NCI-H1048 (cell line): ENCODE results near the gene PLEKHA1.

ENCODE experiments used
- DNase-seq: peaks from one replicate; lab custom pipeline; 2025; lab: John Stamatoyannopoulos, UW

The PLEKHA1 gene

GRCh38 chr10:122347170-122347841 lies 27.2 kb upstream of the PLEKHA1 start:
- no peak for DNase-seq

GRCh38 chr10:122348512-122348911 lies 26.0 kb upstream of the PLEKHA1 start:
- no peak for DNase-seq

DNA sequence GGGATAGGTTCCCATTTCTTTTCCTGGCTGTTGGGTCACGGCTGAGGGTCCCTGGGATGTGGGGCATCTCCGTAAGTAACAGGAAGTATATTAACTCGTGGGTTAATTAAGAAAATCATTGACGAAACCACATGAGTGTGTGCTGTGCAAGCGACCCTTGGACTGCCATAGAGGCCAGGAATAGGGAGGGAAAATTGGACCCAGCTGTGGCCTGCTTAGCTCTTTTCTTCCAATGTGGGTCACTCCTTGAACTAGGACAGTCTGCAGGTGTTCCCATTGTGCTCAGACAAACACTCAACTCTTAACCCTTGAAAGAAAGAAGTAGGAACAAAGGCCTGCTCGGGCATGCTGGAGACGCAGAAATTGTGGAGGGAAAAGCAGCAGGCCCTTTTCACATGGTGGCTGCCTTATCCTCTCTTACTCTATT lies 25.6 kb upstream of the PLEKHA1 start:
- DNase-seq: no peak

GRCh38 chr10:122349758-122350369 lies 24.6 kb upstream of the PLEKHA1 start:
- DNase-seq: no peak

DNA sequence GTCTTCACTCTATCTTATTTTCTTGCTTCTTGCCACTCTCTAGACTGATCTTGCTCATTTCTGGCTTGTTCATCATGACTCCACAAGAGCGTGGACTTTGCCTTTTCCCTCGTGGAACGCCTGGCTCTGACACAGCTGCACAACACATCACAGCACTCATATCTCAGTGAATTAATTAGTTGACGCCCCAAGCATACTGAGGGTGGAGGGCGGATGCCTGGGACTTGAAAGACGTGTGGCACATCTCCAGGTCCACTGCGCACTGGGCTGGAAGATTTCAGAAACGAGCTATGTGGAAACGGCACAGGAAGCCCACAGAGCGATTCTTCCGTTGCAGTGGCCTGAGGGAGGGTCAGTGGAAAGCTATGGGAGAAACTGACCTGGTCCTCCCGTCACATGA lies 23.6 kb upstream of the PLEKHA1 start:
- DNase-seq: no peak

- no peak for DNase-seq
Observed at GRCh38 chr10:122352817-122353525, 21.5 kb upstream of the PLEKHA1 start.

- no peak for DNase-seq
Observed at GRCh38 chr10:122354383-122354782, 20.1 kb upstream of the PLEKHA1 start.

GRCh38 chr10:122357685-122358084 lies 16.8 kb upstream of the PLEKHA1 start:
- DNase-seq: no peak

GRCh38 chr10:122359621-122360020 lies 14.9 kb upstream of the PLEKHA1 start:
- no peak for DNase-seq

GRCh38 chr10:122361046-122361445 lies 13.5 kb upstream of the PLEKHA1 start:
- no peak for DNase-seq

DNA sequence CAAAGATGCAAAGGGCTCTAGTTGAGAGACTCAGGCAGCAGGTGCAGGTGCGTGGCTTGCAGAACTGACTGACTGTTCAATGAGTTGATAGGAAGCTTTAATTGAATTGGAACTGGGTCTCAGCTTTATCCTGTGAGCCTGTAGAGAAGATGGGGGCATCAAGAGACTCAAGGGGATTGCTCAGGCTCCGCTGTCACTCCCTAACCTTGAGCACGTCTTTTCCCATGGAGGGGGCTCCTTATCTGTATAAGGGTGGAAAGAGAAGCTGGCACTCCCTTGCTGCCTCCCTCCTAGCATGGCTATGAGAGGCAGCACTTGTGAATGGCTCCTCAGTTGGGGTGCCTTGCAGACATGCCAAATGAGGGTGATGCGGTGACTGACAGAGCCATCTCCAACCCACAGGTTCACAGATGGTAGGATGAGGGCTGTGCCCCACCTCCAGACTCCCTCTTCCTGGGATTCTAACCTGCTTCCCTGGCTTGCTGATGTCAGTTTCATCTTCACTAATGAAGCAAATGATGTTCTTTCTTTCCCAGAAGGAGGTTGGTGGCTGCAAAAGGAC lies 12.4 kb upstream of the PLEKHA1 start:
- no peak for DNase-seq

DNA sequence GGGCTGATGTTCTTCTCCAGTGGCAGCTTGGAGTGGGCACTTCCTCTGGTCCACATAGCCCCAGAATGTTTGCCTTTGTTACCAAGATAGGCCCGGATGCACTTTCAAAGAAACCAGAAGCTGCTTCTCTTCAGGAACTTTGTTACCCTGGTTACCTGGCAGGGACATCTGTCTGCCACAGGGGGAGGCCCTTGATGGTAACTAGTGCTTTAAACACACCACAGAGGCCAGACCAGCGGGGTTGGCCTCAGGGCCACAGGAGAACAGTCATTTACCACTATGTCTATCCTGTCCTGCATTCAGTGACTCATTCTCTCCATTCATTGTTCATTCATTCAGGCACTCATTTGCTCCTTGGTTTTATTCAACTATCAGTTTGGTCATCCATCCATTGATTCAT lies 11.9 kb upstream of the PLEKHA1 start:
- no peak for DNase-seq

GRCh38 chr10:122363311-122363710 lies 11.2 kb upstream of the PLEKHA1 start:
- no peak for DNase-seq

GRCh38 chr10:122363722-122364463 lies 10.6 kb upstream of the PLEKHA1 start:
- no peak for DNase-seq

GRCh38 chr10:122368502-122369254 lies 5.8 kb upstream of the PLEKHA1 start:
- no peak for DNase-seq

- no peak for DNase-seq
Observed at GRCh38 chr10:122373108-122373507, 1.4 kb upstream of the PLEKHA1 start.

DNA sequence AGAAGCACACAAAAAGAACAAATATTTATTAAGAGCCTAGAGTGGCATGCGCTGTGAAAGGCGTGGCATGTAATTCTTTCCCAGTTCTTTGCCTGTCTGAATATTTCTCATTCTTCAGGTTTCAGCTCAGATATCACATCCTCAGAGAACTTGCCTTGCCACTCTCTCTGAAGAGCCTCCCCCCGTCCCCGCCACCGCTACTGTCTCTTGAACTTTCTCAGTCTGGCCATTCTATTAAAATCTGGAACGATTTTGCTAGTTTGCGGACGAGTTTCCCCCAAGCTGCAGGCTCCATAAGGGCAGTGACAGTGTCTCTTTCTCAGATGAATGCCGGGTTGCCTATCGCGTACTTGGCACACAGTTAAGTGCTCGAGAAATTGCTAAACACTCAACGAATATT lies 787 bp upstream of the PLEKHA1 start:
- DNase-seq: no peak

DNA sequence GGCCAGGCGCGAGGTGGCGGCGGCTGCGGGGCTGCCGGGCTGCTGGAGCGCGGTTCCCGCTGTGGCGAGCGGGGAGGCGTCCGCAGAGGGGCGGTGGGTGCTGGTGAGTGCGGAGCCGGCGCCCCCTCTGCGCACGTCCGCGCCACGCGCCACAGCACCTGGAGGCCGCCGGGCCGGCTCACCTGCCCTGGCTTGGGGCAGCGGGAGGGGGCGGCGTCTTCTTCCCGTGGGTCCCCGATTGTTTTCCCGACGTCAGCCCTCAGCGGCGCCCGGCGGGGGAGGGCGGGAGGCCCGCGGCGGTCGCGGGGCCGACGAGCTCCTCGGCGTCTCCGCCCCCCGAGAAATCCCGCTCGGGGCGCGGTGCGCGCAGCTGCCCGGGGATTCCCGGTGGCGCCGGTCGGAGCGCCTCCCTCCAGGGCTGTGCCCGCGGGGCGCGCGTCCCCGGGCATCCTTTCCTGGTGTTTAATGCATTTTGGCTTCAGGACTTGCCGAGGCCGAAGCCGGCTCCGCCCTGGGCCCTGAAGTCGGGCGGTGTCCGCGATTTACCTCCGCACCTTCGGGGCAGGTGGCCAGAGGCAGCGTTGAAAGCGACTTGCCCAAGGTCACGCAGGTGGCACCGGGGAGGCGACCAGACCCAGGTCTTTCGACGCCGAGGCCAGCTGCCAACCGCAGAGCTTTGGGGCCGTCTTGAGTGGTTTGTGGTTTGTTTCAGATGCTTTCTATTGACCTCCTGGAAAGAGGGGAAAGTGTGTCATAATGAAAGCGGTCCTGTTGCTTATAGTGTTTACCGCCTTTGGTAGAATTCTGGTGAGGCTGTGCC lies 561 bp downstream of the PLEKHA1 start:
- DNase-seq: no peak

- DNase-seq: no peak
Observed at GRCh38 chr10:122375679-122376160, 1.2 kb downstream of the PLEKHA1 start.

DNA sequence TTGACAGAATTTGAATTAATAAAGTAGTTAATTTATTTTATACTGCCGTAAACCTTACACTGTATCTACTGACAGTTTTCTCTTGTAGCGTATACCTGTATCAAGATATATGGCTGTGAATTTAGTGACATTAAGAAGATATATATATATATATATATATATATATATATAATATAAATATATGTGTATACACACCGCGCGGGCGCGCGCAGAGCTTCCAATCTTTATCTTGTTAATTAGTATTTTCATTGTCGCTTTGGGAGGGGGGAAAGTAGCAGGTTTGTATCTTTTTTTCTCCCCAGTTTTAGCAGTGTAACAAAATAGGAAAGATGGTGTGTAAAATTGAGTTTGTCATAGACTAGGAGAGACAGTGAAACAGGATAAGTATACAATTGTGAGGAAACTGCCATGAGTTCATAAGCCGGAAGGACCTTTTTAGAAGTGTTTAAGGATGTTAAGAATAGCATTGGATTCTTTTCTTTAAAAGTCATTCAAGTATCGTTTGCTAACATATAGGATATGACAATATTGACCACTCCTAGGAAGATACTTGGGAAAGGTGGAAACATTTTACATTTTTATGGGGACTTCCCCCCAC lies 2.0 kb downstream of the PLEKHA1 start:
- no peak for DNase-seq
